Measurements from ENCODE around the gene RASL12.
A peak's percentile ranks its signal among the peaks of the same experiment; 100 is the strongest.
"Not testable (repeated sequence)": the region's sequence is repeated elsewhere in the genome, so short reads cannot be mapped to it uniquely, and the experiment has no call there.

Gene RASL12

GRCh38 chr15:65067645-65068402 lies at the start of gene RASL12:
Gene RASL12, minus strand, starts transcription at chr15:65067991. Its CDS starts 156 bp downstream, at chr15:65067835.
- DNase-seq: no peak

GRCh38 chr15:65115542-65115941 lies 47.8 kb upstream of the RASL12 start:
- no peak for DNase-seq

- no peak for DNase-seq
Measured at GRCh38 chr15:65115086-65115485, 47.3 kb upstream of the RASL12 start, which contains the start of gene UBAP1L. Gene UBAP1L, minus strand, starts transcription at chr15:65115200. Its CDS starts 8,985 bp downstream, at chr15:65106215.

GRCh38 chr15:65110676-65111292 lies 43.0 kb upstream of the RASL12 start:
- no peak for DNase-seq

GRCh38 chr15:65106011-65106590 lies 38.3 kb upstream of the RASL12 start:
- DNase-seq: no peak

- no peak for DNase-seq
Measured at GRCh38 chr15:65105038-65105437, 37.2 kb upstream of the RASL12 start.

GRCh38 chr15:65102912-65103311 lies 35.1 kb upstream of the RASL12 start:
- no peak for DNase-seq

- no peak for DNase-seq
Measured at GRCh38 chr15:65101891-65102708, 34.3 kb upstream of the RASL12 start.

- DNase-seq: peak; percentile 36 to 82
Measured at GRCh38 chr15:65101411-65101890, 33.7 kb upstream of the RASL12 start.

- no peak for DNase-seq
Measured at GRCh38 chr15:65100442-65100841, 32.7 kb upstream of the RASL12 start.

GRCh38 chr15:65099801-65100200 lies 32.0 kb upstream of the RASL12 start:
- DNase-seq: not testable (repeated sequence)

GRCh38 chr15:65099336-65099735 lies 31.5 kb upstream of the RASL12 start:
- DNase-seq: no peak

- DNase-seq: no peak
Measured at GRCh38 chr15:65097651-65098263, 30.0 kb upstream of the RASL12 start.

- DNase-seq: no peak
Measured at GRCh38 chr15:65096481-65097385, 28.9 kb upstream of the RASL12 start.

GRCh38 chr15:65095747-65096104 lies 27.9 kb upstream of the RASL12 start:
- no peak for DNase-seq

GRCh38 chr15:65095011-65095746 lies 27.4 kb upstream of the RASL12 start:
- DNase-seq: no peak

GRCh38 chr15:65094294-65094995 lies 26.7 kb upstream of the RASL12 start:
- no peak for DNase-seq

GRCh38 chr15:65093793-65094170 lies 26.0 kb upstream of the RASL12 start:
- not testable (repeated sequence) for DNase-seq

- no peak for DNase-seq
Measured at GRCh38 chr15:65092911-65093792, 25.4 kb upstream of the RASL12 start.
